ENCODE measurements around the gene EYS.

EYS gene

GRCh38 chr6:64213697-64214096 is 1493.3 kb downstream of the EYS start:
- DNase-seq: no peak

- no peak for DNase-seq
These were observed 1509.8 kb downstream of the EYS start for GRCh38 chr6:64197246-64197645.

DNA sequence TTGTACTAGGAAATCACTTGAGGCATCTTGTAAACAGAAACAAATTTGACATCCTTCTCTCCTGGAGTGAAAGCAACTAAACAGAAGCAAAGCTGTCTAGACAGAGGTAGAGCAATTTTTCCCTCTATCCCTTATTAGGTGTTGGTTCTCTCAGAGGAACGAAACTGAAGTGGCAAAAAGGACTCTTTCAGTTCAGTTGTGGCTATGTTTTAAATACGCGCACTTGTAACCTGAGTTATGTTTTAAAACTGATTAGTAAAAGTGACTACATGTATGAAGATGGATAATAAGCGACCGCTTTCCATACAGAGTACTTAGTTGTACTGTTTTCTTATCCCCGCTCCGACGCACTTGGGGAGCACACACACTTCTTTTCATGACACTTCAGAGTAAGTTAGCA is 1520.4 kb downstream of the EYS start:
- no peak for DNase-seq

DNA sequence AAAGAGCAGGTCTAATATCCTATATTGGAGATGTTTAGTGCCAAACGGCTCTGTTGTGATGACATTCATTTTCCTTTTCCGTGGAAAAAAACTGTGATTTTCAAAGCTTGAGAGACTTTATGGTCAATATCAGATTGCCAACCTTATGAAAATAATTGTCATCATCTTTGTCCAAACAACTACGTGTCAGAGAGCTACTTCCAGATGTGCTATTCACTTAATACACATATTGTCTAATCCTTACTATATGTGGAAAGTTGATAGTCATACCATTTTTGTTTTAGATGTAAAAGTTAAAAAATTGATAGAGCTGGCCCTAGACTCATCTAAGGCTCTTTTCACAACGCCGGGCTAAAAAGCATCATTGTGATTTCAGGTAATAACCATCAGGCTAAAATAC is 1521.4 kb downstream of the EYS start:
- no peak for DNase-seq

- no peak for DNase-seq
These were observed 1531.7 kb downstream of the EYS start for GRCh38 chr6:64175296-64175695.

DNA sequence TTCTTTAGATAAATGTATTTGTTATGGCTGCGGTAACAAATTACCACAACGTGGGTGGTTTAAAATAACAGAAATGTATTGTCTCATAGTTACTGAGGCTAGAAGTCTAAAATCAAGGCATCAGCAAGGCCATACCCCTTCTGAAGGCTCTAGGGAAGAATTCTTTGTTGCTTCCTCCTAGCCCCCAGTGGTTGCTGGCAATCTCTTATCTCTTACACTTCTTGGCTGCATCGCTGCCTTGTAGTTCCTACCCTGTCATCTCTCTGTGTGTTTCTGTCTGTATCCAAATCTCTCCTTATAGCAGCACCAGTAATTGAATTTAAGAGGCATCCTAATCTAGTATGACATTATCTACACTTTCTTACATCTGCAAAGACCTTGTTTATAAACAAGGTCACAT is 1536.7 kb downstream of the EYS start:
- no peak for DNase-seq

GRCh38 chr6:64160486-64160885 is 1546.5 kb downstream of the EYS start:
- no peak for DNase-seq

- no peak for DNase-seq
These were observed 1552.0 kb downstream of the EYS start for GRCh38 chr6:64155063-64155462.

- DNase-seq: no peak
These were observed 1560.2 kb downstream of the EYS start for GRCh38 chr6:64146876-64147275.

DNA sequence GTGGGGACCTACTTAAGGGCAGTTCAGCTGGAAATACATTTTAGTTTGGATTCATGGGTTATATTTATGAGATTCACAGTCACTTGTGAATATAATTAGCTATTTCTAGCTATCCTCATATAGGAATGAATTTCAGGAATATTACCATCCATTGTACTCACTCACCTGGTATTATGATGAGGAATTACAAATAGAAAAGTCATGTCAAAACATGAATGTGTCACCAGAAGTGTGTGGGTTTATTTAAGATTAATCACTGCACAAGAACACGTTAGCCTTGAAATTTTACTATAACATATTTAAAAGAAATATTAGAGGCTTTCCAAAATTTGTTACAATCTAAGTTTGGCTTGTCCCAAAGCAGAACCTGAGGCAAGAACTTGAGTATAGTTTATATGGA is 1560.9 kb downstream of the EYS start:
- DNase-seq: no peak

DNA sequence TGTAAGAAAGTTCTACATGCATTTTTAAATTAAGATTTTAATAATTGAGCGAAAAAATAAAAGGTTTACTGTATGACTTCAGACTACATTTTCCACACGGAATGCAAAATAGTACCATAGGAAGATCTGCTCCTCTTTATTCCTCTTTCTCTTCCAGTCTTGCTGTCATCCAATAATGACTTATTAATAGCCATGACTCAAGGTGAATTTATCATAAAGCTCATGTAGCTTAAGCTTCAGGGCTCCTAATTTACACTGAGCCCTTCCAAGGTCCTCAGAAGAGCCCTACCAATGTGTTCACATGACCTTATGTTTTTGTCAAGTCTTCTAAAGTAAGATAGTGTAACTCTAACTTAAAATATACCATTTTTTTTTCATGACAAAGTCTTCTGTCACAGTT is 1561.4 kb downstream of the EYS start:
- no peak for DNase-seq

GRCh38 chr6:64143101-64143500 is 1563.9 kb downstream of the EYS start:
- no peak for DNase-seq

- DNase-seq: no peak
These were observed 1565.3 kb downstream of the EYS start for GRCh38 chr6:64141680-64142079.

GRCh38 chr6:64128301-64129024 is 1578.6 kb downstream of the EYS start:
- DNase-seq: no peak

DNA sequence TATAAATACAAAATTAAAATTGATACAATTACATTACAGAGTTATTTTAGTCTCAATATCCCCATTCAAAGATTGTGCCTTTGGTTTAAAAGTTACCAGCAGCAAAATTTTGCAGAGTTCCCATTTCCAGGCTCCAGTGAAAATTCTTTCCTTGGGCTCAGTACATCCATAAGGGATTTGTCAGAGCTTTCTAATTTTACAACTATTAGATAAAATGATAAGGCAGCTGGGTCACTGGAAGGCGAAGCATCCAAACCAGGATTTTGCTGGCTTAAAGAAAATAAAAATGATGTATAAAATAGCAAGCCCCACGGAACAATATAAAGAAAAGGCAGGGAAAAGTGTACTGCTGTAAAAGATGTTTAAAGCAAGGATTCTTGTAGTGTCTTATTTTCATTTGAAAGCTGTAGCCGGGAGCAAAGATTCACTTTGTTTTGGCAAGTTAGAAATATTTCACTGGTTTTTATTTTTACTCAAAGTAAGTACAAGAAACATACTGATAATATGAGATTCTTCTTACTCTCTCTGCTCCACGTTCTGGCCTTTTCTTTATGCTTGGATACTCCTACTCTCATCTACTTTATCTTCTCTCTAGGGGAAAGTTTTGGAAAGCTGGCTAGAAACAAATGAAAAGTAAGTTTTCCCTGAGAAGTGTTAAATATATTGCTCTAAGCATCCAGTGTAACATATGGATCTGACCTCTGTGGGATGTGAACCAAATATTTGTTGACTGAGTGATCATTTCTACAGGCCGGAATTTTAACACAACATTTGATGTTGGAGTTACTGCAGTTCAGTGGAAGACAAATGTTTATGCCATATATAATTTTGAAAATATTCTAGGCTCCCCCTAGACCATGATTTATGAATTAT is 1583.0 kb downstream of the EYS start:
- DNase-seq: no peak

DNA sequence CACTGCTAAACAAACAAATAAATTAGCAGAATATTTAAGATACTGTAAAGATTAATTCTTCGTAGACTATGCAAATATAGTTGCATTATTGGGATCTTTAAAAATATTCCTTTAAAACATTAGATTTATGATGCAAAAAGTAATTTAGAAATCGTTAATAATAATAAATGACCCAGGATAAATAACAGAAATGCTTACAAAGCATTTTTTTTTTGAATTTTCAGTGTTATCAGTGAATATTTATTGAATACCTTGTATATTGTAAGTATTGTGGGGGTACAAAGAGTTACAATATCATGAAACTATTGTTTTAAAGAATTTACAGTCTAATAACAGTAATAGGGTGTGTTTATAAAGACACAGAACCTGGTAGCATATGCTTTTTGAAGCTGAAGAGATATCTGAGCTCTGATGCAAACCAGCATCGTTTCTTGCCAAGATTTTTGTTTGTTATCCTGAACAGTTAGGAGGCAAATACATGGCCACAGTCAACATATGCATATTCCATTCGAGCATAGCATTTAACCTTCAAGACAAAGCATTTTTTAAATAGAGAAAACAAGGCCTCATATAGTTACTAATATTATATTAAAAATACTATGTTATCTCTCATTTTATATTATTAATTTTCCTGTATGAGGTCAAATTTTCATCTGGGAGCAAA is 1584.2 kb downstream of the EYS start:
- no peak for DNase-seq

DNA sequence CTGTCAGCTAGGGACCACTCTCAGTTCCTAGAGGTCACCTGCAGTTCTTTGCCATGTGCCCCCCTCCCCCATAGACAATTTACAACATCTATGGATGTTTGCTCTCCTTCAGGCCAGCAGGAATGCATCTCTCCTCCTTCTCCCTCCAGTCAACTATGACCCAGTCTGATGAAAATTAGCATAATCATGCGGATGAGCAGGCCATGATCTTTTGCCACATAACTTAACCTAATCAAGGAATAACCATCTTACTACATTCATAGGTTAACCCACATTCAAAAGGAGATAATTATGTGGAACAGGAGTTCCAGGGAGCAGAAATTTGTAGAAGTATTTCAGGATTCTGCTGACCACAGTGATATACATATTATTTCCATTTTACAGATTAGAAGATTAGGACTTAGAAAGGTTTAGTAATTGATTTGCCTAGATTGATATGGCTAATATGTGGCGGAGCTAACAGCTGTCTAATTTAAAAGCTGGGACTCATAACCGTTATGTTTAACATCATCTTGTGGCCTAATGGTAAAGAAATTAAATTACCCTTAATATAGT is 1585.9 kb downstream of the EYS start:
- DNase-seq: no peak

GRCh38 chr6:64113704-64114103 is 1593.3 kb downstream of the EYS start:
- no peak for DNase-seq

DNA sequence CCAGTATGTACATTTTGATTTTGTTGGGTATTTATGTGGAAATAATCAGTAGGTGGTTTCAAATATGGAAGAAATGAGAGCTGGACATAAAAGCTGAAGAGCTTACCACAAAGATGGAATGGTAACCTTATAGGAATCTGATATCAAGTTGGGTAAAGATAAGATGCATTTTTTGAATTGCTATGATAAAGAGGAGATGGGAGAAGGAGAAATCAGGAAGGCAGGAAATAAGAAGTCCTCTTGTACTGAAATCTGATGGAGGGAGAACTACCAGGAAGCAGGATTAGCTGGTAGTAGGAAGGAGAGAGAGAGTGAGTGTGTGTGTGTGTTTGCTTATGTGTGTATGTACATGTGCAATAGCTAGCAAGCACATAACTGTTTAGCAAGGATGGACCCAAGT is 1603.0 kb downstream of the EYS start:
- no peak for DNase-seq

GRCh38 chr6:64103480-64103879 is 1603.5 kb downstream of the EYS start:
- DNase-seq: no peak

- DNase-seq: no peak
These were observed 1606.2 kb downstream of the EYS start for GRCh38 chr6:64100702-64101303.

GRCh38 chr6:64090352-64090751 is 1616.7 kb downstream of the EYS start:
- no peak for DNase-seq

DNA sequence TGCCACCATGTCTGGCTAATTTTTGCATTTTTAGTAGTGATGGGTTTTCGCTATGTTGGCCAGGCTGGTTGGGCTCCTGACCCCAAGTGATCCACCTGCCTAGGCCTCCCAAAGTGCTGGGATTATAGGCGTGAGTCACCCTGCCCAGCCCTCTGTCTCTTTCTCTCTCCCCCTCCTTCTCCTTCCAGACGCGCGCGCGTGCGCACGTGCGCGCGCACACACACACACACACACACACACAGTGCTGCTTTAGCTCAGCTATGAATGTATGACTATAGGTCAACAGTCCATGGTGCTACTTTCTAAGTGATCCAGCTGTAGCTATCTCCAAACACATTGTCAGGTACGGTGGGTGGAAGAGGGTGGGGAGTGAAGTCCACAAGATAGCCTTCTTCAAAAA is 1621.9 kb downstream of the EYS start:
- no peak for DNase-seq

Measured in NCI-H510A (cell line).